HFF-Myc (cell line): Measurements from ENCODE around the gene OTOL1.

Source experiments
- DNase-seq: peaks from one replicate; pipeline ENCODE4 v3.0.0-alpha.2; 2011; ENCODE audit warnings: low read depth; ENCODE audit errors: extremely low read depth
- H3K4me3 ChIP-seq: replicated peaks from 2 replicates; pipeline ENCODE4 v1.5.1; 2011; ENCODE audit warnings: low read depth, mild to moderate bottlenecking, control low read depth, low read length
- TF ChIP-seq, protein P1 (sequence below): IDR thresholded peaks from 2 replicates; pipeline ENCODE4 v1.5.1; 2012; ENCODE audit warnings: mild to moderate bottlenecking, low read depth, low read length, control low read depth; ENCODE audit errors: missing control alignments

The OTOL1 gene

DNA sequence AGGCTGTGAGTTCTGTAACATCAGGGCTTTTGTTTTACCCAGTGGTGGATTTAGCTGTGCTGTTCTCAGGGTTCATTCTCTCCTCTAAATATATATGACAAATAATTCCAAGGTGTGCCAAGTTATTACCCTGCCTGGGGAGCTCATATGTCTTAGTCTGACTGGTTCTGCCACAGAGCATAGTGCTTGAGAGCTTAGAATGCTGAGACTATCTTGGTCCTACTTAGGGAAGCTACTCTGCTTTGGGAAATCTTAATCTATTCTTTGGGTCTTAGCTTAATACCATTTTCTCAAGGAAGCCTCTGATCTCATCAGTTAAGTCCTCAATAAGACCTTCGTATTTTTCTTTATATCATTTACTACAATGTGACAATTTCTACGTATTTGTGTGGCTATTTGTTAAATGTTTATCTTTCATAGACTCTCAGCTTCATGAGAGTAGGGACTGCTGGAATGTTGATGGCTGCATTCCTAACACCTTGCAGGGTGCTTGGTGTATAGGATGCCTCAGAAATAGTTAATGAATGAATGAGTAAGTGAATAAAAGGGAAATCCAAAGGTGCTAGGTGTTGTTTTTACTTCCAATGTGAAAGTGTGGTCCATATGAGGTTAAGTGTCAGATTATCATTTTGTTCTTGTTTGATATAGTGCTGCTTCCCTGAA lies 1.8 kb downstream of the OTOL1 start:
- DNase-seq = no peak
- no peak overlapping the region for H3K4me3 ChIP-seq
- TF ChIP-seq, protein P1, sequence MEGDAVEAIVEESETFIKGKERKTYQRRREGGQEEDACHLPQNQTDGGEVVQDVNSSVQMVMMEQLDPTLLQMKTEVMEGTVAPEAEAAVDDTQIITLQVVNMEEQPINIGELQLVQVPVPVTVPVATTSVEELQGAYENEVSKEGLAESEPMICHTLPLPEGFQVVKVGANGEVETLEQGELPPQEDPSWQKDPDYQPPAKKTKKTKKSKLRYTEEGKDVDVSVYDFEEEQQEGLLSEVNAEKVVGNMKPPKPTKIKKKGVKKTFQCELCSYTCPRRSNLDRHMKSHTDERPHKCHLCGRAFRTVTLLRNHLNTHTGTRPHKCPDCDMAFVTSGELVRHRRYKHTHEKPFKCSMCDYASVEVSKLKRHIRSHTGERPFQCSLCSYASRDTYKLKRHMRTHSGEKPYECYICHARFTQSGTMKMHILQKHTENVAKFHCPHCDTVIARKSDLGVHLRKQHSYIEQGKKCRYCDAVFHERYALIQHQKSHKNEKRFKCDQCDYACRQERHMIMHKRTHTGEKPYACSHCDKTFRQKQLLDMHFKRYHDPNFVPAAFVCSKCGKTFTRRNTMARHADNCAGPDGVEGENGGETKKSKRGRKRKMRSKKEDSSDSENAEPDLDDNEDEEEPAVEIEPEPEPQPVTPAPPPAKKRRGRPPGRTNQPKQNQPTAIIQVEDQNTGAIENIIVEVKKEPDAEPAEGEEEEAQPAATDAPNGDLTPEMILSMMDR = no peak

DNA sequence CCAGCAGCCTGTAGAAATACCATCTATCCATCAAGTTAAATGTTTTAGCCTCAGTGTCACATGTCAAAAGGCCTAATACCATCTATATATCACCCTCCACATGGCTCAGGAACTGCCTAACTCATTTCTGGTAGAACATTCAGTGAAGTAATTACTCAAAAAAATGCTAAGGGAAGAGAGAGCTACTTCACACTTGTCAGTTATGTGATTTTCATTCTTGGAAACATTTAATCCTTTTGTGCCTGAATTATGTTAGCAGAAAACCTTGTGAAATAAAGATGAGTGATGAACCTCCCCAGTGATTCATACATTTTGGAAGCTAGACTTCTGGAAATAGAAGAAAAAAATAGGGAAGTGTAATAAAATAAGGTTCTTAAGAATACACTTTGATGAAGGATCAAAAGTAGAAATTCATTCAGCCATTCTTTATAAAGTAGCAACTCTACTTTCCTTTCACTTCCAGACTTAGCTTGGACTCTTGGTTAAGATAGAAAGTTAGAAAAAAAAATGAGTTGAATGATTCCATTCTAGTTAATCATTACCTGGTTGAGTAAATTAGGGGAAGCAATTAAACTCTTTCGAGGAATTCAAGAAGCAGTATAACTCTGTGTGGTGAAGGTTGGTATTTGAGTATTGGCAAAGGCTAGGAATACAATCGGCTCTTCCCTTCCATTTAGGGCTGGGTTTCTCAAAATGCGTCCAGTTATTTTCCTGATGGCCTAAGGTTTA lies 3.6 kb downstream of the OTOL1 start:
- TF ChIP-seq, protein P1 = no peak
- H3K4me3 ChIP-seq = no peak overlapping the region
- no peak for DNase-seq

DNA sequence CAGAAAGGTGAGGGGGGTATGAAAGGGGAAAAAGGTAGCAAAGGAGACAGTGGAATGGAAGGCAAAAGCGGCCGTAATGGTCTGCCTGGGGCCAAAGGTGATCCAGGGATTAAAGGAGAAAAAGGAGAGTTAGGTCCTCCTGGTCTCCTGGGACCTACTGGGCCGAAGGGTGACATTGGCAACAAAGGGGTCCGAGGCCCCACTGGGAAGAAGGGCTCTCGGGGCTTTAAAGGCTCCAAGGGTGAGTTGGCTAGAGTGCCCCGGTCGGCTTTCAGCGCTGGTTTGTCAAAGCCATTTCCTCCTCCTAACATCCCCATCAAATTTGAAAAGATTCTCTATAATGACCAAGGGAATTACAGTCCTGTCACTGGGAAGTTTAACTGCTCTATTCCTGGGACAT lies 6.7 kb downstream of the OTOL1 start:
- no peak for DNase-seq
- H3K4me3 ChIP-seq = no peak overlapping the region
- TF ChIP-seq, protein P1 = no peak

DNA sequence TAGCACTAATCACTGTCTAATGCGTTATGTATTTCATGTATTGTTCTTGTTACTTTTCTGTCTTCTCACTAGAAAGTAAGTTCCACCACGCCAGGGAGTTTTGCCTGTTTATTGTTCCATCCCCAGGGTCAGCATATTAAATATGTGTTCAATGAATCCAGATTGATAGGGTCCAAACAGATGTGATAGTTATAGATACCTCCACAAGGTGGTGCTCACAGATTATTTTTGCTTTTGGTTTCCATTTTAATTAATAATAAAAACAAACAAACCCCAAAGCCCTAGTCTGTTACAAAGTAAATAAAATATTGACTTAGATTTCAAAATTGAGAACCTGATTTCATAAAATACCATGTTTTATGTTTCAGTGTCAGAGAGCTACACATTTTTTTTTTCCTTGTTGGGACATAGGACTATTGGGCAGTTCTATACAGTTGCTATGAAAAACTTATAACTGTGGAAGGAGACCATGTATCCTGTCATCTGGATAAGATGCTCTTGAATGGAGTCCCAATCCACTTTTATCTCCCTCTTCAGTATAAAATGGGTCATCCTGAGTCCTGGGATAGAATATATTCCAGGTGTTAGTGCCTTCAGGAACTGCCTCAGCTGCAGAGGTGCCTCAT lies 12.4 kb downstream of the OTOL1 start:
- no peak overlapping the region for H3K4me3 ChIP-seq
- TF ChIP-seq, protein P1 = peak; percentile 13
- peak; percentile 2 for DNase-seq

DNA sequence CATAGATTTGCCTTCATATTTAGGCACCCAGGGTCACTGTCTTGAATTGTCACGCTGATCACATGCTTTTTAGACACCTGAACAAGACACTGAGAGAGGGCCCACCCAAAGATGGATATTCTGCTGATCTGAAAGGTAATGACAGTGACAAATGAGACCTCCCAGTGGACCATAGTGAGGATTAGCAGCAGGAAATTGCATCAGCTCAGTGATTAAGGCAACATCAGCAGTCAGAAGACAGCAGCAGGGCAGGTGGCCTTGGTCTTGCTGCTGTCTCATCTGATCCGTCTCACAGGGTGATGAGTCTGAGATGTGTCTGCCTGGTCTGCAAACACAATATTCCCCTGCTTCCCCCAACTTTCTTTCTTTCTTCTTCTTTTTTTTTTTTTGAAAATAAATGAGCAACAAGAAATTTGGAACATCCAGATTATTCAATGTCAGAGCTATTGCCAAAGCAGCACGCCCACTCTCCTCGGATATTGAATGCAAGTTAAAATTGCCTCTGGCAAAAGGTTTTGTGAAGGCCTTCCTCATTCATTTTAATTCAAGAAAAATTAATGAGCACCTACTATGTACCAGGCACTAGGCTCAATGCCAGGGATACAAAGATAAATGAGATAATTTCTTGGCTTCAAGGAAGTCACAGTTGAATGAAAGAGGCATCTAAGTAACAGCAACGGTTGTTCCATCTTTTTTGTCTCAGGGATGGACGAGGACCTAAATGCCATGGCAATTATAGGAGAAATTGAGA lies 14.1 kb downstream of the OTOL1 start:
- TF ChIP-seq, protein P1 = no peak
- no peak overlapping the region for H3K4me3 ChIP-seq
- DNase-seq = no peak

DNA sequence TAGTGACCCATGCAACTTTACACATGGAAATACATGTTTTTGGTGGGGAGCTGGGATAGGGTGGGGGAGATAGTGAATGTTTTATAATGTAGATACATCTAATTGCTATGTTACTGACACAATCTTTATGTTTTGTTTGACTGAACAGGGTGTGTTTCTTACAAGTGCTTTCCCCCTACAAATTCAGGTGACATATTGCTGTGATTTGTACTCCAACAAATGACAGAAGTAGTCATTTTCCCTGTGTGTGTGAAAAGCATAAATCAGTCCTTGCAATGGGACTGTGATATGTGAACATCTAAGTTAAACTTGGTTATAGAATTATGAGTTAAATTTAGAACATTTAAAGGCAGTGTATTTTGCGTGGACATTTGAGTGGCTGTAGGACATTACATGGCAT lies 27.3 kb downstream of the OTOL1 start:
- H3K4me3 ChIP-seq = no peak overlapping the region
- DNase-seq = no peak
- TF ChIP-seq, protein P1 = no peak
